HepG2 (cell line): ENCODE results near the gene GART.

Experiments used
- CTCF ChIP-seq: sonication (generic); formaldehyde crosslinking; IDR thresholded peaks from 2 replicates; pipeline ENCODE4 v1.5.0; 2020; ENCODE audit warnings: mild to moderate bottlenecking, missing genetic modification reagents, moderate library complexity
- IKZF1 ChIP-seq: fragments of 450-650 bp; IDR thresholded peaks from 2 replicates; pipeline ENCODE4 v1.7.1; 2016
- MAX ChIP-seq: IDR thresholded peaks from 2 replicates; pipeline ENCODE4 v1.6.1; 2012; ENCODE audit warnings: inconsistent platforms
- NCOA2 ChIP-seq: sonication (generic); formaldehyde crosslinking; IDR thresholded peaks from 2 replicates; pipeline ENCODE4 v1.8.0; 2022; ENCODE audit warnings: inconsistent platforms
- POLR2AphosphoS5 ChIP-seq: IDR thresholded peaks from 2 replicates; pipeline ENCODE4 v1.6.1; 2012; ENCODE audit warnings: low read depth, low read length
- RFX5 ChIP-seq: IDR thresholded peaks from 2 replicates; pipeline ENCODE4 v1.6.1; 2011; ENCODE audit warnings: low read depth, low read length, improper control_type of control experiment
- ZNF350 ChIP-seq: sonication (generic); formaldehyde crosslinking; IDR thresholded peaks from 2 replicates; pipeline ENCODE4 v1.4.0; 2020; ENCODE audit warnings: mild to moderate bottlenecking, low read depth, missing genetic modification reagents, borderline replicate concordance
- ZNF546 ChIP-seq: sonication (generic); formaldehyde crosslinking; conservative IDR thresholded peaks from 2 replicates; pipeline ENCODE4 v1.8.1; 2023; ENCODE audit warnings: mild to moderate bottlenecking, missing genetic modification reagents

- TF ChIP-seq POLR2AphosphoS5 (no peak), NCOA2 (no peak), IKZF1 (no peak), ZNF350 (CRISPR knock-in tag) (no peak), MAX (no peak), RFX5 (no peak), ZNF546 (CRISPR knock-in tag) (no peak), CTCF (CRISPR knock-in tag) (no peak)
Observed at GRCh38 chr21:33490991-33491372, 50.9 kb downstream of the GART start.
